Measurements from ENCODE around the gene ZNF552. TPM values are rescaled to one million over a fixed set of nuclear protein-coding genes. Genes with fewer than 3 reads are reported as not detected.
A peak's percentile ranks its signal among the peaks of the same experiment; 100 is the strongest.

ZNF552 gene
- total and polyA plus RNA-seq, 8 donors: 3.4 to 5.8 (median 4.1) TPM

DNA sequence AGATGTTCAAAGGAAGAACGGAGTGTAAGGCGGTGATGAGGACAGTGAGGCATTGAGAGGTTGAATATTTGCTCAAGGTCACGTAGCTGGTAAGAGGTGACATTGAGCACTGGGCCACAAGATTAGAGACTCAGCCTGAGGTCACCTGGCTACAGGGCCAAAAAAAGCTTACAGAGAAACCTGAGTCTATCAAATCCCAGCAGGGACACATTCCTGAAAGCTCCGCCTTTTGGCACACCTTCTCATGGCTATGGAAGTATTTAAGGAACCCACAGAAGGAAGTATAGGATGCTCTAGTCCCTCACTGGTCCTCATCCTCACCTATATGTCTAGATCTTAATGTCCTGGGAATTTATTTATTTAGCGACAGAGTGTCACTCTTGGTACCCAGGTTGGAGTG is 27.8 kb downstream of the ZNF552 start:
- H3K4me1 ChIP-seq: no peaks in the 10 kb centered on the region
- DNase-seq (no peak), FAIRE-seq (no peak), ATAC-seq (no peak)
- H3K4me3 ChIP-seq: no peak overlapping the region
- no peaks in the 10 kb centered on the region for H3K9me3 ChIP-seq
- no peaks in the 10 kb centered on the region for H3K27me3 ChIP-seq
- no peaks in the 10 kb centered on the region for H3K36me3 ChIP-seq
- intact Hi-C loops (cut with DNase I): no loop called here
- 79 to 88% methylated on average over 5 of the region's 5 CpGs for WGBS, 2 donors
- H3K27ac ChIP-seq: no peak overlapping the region
- TF ChIP-seq, protein P1, sequence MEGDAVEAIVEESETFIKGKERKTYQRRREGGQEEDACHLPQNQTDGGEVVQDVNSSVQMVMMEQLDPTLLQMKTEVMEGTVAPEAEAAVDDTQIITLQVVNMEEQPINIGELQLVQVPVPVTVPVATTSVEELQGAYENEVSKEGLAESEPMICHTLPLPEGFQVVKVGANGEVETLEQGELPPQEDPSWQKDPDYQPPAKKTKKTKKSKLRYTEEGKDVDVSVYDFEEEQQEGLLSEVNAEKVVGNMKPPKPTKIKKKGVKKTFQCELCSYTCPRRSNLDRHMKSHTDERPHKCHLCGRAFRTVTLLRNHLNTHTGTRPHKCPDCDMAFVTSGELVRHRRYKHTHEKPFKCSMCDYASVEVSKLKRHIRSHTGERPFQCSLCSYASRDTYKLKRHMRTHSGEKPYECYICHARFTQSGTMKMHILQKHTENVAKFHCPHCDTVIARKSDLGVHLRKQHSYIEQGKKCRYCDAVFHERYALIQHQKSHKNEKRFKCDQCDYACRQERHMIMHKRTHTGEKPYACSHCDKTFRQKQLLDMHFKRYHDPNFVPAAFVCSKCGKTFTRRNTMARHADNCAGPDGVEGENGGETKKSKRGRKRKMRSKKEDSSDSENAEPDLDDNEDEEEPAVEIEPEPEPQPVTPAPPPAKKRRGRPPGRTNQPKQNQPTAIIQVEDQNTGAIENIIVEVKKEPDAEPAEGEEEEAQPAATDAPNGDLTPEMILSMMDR (IDR thresholded peaks at IDR 0.05): no peak

- intact Hi-C loops (cut with DNase I): no loop called here
- TF ChIP-seq, protein P1 (IDR thresholded peaks at IDR 0.05): no peak
- FAIRE-seq (no peak), DNase-seq (peak in 1 of 6 donors; percentile 54), ATAC-seq (no peak)
- Histone ChIP-seq H3K4me1 (no peaks in the 10 kb centered on the region), H3K9me3 (no peaks in the 10 kb centered on the region), H3K4me3 (no peak overlapping the region), H3K27me3 (no peaks in the 10 kb centered on the region), H3K36me3 (no peaks in the 10 kb centered on the region), H3K27ac (no peak overlapping the region)
- 93 to 94% methylated on average over 38 of the region's 38 CpGs for WGBS, 2 donors
These were observed 28.4 kb downstream of the ZNF552 start for GRCh38 chr19:57786286-57786685.

GRCh38 chr19:57779220-57779845 is 35.4 kb downstream of the ZNF552 start:
- no peaks in the 10 kb centered on the region for H3K4me1 ChIP-seq
- no peaks in the 10 kb centered on the region for H3K27me3 ChIP-seq
- no peak for DNase-seq
- ATAC-seq: no peak
- no peak overlapping the region for H3K4me3 ChIP-seq
- FAIRE-seq: no peak
- WGBS, 2 donors: 98 to 99% methylated on average over 10 of the region's 10 CpGs
- H3K9me3 ChIP-seq: peaks cover 0 to 17% (median 3%) of the 10 kb centered on the region in 4 donors
- H3K27ac ChIP-seq: no peak overlapping the region
- intact Hi-C loops (cut with DNase I): no loop called here
- peaks cover 2 to 39% (median 4%) of the 10 kb centered on the region in 3 donors for H3K36me3 ChIP-seq
- TF ChIP-seq, protein P1 (IDR thresholded peaks at IDR 0.05): no peak

DNA sequence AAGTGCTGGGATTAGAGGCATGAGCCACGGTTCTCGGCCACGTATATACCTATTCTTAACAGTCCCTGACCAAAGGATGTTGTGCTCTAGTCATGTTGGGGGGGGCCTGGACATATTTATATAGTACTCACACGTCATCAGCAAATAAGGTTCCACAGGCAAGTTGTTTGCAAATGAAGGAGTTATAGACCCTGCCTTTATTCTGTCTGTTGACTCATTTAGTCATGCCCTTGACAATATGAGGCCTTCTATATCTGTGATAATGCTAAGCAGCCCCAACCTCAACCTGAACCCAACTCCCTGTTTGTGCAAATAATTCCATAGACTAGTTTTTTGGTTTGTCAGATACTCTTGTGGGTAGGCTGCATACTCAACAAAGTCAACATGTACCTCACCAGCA is 36.4 kb downstream of the ZNF552 start:
- DNase-seq: no peak
- TF ChIP-seq, protein P1 (IDR thresholded peaks at IDR 0.05): no peak
- H3K4me1 ChIP-seq: no peaks in the 10 kb centered on the region
- intact Hi-C loops (cut with DNase I): no loop called here
- no peak overlapping the region for H3K4me3 ChIP-seq
- H3K9me3 ChIP-seq: peaks cover 0 to 17% (median 3%) of the 10 kb centered on the region in 4 donors
- no peak overlapping the region for H3K27ac ChIP-seq
- WGBS, 2 donors: 97 to 100% methylated on average over 4 of the region's 4 CpGs
- H3K36me3 ChIP-seq: peaks cover 2 to 39% (median 4%) of the 10 kb centered on the region in 3 donors
- ATAC-seq: no peak
- FAIRE-seq: no peak
- H3K27me3 ChIP-seq: no peaks in the 10 kb centered on the region

DNA sequence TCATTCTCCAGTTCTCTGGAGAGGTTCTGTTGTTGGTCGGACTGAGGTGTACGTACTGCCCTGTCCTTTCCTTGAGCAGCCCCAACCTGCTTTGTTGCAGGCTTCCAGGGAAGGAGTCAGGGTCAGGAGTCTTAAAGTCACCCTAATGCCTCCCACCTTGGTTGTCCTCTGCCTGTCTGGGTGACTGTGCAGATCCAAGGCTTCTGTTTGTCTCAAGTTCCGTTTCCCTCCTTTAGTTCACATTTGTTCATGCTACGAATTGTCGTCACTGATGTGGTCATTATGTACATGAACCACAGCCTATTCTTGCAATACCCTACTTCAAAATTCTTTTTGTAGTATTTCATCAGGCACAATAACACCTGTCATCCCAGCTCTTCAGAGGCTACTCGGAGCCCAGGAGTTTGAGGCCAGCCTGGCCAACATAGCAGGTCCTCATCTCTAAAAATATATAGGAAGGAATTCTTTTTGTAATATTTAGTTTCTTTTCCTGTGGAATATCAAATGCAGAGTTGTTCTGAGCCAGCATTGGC is 37.9 kb downstream of the ZNF552 start:
- Histone ChIP-seq H3K9me3 (peaks cover 0 to 17% (median 3%) of the 10 kb centered on the region in 4 donors), H3K36me3 (peaks cover 2 to 39% (median 4%) of the 10 kb centered on the region in 3 donors), H3K4me1 (no peaks in the 10 kb centered on the region), H3K27me3 (no peaks in the 10 kb centered on the region), H3K27ac (no peak overlapping the region), H3K4me3 (no peak overlapping the region)
- TF ChIP-seq, protein P1 (IDR thresholded peaks at IDR 0.05): no peak
- intact Hi-C loops (cut with DNase I): no loop called here
- ATAC-seq (no peak), DNase-seq (no peak), FAIRE-seq (no peak)
- WGBS, 2 donors: 86 to 94% methylated on average over 6 of the region's 6 CpGs

All from pancreas (tissue), 10 donors.